HG03457 (cell line): ENCODE measurements around the gene APOA5.

Experiments used
- ATAC-seq: cut with Tn5 transposase; IDR thresholded peaks from one replicate; pipeline ENCODE4 v1.9.1; 2021; ENCODE audit warnings: moderate number of reproducible peaks; ENCODE audit not compliant: unreplicated experiment

The APOA5 gene

DNA sequence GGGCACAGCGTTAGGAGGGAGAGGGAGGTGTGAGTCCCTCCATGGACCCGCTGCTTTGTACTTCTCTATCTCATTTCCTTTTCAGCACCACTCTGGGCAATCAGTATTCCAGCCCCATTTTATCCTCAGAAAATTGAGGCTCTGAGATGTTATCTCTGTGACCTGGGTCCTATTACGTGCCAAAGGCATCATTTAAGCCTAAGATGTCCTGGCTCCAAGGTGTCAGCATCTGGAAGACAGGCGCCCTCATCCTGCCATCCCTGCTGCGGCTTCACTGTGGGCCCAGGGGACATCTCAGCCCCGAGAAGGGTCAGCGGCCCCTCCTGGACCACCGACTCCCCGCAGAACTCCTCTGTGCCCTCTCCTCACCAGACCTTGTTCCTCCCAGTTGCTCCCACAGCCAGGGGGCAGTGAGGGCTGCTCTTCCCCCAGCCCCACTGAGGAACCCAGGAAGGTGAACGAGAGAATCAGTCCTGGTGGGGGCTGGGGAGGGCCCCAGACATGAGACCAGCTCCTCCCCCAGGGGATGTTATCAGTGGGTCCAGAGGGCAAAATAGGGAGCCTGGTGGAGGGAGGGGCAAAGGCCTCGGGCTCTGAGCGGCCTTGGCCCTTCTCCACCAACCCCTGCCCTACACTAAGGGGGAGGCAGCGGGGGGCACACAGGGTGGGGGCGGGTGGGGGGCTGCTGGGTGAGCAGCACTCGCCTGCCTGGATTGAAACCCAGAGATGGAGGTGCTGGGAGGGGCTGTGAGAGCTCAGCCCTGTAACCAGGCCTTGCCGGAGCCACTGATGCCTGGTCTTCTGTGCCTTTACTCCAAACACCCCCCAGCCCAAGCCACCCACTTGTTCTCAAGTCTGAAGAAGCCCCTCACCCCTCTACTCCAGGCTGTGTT, 37.2 kb upstream of the APOA5 start:
- no peak for ATAC-seq

DNA sequence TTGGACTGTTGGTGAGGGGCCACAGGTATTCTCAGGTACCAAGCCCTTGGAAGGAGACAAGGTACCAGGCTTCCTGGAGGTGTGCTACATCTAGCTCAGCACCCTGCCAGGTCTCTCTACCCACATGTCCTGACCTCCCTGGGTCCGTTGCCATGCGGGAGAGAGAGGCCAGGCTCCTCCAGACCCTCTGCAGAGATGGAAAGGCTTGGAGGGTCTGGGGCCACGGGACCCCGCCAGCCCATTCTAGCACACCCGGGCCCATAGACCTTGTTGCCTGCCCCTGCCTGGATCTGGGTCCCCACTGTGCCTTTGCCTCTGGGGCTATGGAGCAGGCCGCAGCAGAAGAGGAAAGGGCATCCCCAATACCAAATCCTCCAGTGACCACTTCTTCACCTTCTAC, 35.8 kb upstream of the APOA5 start:
- no peak for ATAC-seq

DNA sequence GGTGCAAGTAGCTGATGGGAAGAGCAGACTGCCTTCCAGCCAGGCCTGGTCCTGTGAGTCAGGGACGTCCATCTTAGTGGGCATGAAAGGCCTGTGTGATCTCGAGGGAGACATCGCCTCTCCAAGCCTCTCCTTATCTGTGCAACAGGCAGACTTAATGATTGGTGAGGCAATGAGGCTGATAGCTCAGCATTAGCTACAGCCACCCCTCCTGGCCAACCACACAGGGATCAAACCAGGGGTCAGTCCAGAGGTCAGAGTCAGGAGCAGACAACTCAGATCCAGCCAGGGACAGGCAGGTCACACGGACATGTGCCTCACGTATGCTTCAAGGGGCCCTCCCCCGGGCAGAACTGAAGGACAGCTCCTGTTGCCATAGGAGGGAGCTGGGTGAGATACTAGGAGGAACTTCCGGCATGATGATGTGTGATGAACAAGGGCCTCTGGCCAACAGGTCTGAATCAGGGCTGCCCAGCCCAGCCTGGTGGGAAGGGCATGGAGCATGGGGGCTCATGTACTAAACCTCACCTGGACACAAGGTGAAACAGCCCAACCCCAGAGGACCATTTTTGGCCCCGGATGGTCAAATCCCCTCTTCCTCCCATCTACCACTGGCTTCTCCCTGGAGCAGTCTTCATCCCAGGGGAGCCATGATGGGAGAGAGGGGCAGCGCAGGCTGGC, 35.2 kb upstream of the APOA5 start:
- no peak for ATAC-seq

DNA sequence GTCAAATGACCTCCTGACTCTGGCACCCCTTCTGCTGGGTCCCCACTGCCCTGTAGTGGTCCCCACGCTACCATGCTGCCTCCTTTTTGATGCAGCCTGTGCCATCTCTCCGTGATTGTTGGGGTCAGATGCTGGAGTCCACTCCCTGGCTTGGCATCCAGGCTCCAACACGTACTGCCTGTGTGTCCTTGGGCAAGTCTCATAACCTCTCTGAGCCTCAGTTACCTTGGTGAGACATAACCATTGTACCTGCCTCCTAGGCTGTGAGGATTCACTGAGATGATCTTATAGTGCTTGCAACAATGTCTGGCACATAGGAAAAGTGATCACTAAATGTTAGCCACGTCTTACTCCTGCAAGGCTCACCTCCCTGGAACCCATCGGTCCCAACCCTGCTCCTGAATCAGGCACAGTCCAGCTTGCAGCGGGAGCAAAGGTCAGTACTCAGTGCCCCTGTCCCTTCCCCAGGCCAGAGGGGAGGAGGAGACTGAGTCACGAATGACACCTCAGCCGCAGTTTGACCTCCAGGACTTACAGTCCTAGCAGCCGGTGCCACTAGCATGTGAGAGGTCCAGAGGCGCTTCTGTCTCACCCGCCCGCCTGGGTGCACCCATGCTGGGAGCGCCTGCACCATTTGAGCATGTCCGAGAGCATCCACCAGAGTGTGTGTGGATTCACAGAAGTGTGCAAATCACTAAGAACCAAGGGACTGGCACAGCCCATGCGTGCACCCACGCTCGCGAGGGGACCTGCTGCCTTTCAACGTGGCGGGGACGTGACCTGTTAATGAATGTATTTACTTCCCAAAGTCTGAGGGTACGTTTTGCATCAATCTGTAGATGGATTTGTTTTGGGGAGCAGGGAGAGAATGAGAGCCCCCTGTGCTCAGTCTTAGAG, 34.4 kb upstream of the APOA5 start:
- ATAC-seq, result no peak

DNA sequence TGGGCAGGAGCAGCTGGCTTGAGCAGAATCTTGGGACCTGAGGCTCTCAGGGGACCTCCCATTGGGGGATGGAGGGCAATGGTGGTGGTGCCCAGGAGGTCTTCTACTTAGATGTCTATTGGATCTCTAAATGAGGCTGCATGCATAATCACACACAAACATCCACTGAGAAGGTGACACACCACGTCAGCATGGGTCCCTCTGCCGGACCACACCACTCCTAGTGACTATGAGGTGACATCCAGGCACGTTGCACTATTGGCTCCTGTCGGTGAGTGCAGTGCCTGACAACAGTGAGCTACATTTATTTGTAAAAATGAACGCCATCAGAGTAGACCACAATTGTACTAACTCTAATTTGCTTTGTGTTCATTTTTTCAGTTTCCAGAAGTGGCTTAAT, 33.8 kb upstream of the APOA5 start:
- ATAC-seq, result no peak

DNA sequence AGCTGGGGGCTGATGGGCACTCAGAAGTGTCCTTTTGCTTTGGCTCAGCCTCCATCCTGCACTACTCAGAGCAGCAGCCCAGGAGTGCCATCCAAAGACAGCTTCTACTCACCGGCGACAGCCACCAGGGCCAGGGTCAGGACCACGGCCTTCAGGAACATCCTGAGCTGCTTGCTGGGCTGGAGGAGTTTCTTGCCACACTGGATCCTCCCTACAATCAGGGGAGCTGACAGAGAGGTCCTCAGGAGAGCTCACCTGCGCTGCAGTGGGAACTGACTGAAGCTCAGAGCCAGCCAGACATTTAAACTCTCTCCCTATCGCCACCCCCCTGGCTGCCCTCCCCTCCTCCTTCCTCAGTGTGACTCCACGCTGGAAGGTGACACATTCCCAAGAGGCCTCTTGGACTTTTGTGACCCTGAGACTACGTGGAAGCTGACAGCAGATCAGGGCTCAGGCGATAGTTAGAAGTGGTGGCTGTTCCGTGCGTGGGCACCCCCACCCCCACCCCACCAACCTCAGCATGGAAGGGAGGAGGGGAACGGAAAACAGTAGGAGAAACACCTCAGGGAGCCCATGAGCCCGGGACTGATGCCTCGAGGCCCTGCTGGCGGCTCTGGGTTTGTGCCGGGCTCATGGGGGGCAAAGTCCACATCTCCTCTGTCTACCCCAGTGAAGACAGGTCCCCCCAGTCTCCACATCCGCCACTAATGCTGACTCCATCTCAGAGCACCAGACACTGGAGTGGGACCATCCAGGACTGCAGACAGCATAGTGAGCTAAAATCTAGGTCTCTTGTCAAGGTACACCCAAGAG, 31.6 kb upstream of the APOA5 start, which contains the start of gene APOA4:
APOA4 (minus strand) TSS at position 274 of the 813 bp plus-strand sequence; CDS start at position 161, 113 bp downstream.
- no peak for ATAC-seq

DNA sequence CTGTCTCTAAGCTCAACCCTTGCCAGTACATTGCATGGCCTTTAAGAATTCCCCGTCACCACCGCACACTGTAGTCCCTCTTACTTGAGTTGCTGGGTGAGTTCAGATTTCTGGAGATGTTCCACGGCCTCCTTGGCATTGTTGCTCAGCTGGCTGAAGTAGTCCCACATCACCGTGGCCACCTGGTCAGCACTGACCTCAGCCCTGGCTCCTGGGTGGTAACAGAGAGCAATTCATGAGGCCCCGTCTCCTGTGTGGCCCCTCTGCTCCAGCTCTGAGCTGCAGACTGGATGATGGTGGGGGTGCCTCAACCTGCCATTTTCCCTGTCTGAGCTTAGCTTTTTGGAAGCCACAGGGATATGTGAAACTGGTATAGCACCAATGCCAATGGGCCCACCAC, 30.9 kb upstream of the APOA5 start:
- no peak for ATAC-seq

DNA sequence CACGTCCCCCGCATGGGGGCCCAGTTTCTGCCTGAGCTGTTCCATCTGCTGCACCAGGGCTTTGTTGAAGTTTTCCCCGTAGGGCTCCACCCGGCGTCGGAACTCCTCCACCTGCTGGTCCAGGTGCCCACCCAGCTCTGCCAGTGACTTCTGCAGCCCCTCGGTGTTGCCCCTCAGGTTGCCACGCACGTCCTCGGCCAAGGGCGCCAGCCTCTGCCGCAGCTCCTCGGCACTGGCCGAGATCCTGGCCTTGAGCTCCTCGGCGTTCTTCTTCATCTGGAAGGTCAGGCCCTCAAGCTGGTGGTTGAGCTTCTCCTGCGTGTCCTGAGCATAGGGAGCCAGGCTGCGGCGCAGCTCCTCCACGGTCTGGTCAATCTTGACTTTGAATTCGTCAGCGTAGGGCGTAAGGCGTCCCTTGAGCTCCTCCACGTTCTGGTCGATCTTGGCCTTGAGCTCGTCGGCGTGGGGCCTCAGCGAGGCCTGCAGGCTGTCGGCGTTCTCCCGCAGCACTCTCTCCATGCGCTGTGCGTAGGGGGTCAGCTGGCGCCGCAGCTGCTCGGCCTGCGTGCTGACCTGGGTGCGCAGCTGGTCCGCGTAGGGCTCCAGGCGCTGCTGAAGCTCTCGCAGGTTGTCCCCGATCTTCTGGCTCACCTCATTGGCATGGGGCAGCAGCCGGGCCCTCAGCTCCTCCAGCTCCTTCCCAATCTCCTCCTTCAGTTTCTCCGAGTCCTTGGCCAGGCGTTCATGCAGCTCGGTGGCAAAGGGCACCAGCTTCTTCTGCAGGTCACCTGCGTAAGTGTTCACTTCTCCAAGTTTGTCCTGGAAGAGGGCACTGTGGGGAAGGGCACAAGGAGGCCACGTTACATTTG, 29.6 kb upstream of the APOA5 start:
- ATAC-seq, result no peak

DNA sequence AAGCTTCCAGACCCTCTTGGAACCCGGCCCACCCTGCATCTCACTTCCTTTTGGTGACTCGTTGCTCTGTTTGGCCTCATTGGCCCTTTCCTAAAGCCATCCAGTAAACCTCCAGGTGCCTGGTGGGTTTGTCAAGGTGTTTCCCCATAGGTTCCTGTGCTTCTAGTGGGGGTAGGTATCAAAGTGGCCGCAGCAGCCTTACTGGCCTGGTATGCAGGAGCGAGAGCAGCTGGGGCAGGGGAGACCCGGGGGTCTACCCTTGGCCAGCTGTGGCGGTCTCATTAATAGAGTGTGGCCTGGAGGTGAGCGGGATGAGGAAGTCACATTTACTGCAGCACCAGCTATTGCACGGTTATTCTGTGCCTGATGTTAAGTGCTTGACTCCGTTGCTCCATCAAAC, 27.4 kb upstream of the APOA5 start:
- ATAC-seq, result no peak

DNA sequence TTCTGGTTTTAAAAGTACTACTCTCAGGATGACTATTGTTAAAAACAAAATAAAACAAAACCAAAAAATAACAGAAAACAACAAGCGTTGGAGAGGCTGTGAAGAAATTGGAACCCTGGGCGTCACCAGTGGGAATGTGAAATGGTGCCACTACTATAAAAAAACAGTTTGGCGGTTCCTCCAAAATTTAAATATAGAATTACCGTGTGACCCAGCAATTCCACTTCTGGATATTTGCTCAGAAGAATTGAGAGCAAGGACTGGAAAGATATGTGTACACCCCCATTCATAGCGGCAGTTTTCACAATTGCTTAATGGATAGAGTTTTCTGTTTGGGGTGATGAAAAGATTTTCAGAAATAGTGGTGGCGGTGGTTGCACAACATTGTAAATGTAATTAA, 22.8 kb upstream of the APOA5 start:
- no peak for ATAC-seq

DNA sequence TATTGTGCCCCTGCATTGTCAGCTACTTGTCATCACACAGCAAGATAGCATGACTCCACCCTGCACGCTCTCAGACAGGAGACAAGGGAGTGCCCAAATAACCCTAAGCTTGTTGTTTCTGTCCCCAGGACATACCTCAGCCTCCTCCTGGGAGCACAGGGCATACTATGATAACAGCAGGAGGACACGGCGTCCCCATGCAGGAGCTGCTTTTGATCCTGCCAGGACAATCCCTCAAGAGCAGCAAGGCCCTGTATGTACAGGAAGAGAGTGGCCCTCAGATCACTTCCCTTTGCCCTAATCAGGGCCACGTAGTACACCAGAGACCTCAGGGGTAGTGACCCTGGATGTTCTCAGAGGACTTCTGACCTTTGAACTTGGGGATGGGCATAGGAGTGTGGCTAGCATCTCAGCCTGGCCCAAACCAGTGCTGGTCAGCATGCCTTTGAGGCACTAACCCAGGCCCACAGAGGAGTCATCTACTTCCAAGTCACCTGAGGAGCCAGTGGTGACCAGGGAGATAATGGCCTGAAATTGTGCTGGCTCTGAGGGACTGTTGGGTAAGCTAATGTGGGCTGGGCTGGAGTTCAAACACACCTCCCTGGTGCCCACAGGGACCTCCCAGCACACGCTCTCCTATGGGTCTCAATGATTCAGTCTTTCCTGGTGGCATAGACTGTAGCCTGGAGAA, 22.2 kb upstream of the APOA5 start:
- no peak for ATAC-seq

DNA sequence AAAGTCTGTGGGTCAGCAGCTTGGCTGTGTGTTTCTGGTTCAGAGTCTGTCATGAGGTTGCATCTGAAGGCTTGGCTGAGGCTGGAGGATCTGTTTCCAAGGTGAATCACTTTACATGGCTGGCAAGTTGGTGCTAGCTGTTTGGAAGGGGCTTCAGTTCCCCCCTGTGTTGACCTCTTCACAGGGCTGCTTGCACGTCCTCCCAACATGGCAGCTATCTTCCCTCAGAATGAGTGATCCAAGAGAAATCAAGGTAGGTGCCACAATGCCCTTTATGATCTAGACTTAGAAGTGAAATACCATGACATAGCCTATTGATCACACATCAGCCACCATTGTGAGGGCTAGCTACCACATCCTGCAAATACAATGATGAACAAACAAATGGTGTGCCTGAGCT, 21.5 kb upstream of the APOA5 start:
- ATAC-seq, result no peak

DNA sequence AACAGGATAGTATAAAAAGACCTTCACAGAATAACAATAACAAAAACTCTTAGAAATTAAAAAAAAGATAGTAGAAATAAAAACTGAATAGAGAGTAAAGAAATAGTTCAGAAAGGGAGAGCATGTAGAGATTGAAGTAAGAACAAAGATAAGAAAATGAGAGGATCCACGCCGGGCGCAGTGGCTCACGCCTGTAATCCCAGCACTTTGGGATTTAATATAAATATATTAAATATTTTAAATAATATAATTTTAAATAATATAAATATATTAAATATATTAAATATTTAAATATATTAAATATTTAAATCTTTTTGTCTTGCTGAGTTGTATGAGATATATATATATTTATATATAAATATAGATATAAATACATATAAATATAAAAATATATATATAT, 20.4 kb upstream of the APOA5 start:
- no peak for ATAC-seq

DNA sequence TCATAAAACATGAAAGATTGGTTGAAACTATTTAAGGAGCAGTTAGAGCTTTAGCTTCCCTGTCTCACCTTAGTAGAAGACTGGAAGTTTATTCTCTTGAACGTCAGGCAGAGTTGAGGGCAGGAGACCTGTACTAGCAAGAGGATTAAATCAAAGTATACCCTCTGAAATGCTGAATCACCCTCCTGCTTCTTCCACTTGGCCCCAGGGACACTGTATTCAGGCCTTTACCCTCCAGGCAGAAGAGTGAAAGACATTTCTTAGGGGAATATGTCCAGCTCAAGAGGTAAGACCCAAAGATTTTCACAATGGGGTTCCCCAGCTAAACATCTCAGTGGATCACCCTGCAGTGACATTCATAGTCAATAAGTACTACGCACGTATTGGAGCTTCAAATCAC, 19.5 kb upstream of the APOA5 start:
- no peak for ATAC-seq

DNA sequence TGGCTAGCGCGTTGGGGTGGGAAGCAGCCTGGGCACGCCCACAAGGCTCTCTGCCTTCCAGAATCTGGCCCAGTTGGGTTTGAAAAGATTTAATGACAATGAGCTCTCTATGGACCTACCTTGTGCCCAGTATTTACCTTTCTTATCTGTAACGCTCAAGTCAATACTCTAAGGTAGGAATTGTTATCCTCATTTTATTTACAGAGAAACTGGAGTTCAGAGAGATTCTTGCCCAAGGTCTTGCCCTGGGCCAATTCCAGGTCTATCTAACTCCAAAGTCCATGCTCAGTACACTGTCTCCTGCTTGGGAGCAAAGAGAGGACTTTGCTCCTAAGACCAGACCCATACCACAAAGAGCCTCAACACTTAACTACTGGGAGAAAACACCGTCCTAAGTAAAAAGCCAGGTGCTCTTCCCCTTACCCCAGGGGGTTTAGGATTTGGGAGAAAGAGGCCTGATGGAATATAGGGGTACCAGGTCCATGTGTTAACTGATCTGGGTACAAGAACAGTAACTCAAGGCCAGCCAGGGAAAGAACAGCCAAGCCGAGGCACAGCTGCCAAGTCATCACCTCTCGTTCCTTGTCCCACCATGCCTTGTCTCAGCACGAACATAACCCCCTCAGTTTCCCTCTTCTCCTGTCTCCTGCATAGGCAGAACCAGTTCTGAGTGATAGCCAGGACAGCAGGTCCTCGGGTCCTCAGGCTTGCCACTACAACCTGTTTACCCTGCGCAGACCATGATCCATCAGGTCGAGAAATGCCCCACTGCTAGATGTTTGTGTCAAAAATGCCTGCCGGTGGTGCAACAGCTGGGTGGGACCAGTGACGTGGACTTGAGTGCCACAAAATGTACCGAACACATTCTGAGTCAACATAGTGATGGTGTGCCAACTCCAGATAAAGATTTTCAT, 16.8 kb upstream of the APOA5 start:
- no peak for ATAC-seq

DNA sequence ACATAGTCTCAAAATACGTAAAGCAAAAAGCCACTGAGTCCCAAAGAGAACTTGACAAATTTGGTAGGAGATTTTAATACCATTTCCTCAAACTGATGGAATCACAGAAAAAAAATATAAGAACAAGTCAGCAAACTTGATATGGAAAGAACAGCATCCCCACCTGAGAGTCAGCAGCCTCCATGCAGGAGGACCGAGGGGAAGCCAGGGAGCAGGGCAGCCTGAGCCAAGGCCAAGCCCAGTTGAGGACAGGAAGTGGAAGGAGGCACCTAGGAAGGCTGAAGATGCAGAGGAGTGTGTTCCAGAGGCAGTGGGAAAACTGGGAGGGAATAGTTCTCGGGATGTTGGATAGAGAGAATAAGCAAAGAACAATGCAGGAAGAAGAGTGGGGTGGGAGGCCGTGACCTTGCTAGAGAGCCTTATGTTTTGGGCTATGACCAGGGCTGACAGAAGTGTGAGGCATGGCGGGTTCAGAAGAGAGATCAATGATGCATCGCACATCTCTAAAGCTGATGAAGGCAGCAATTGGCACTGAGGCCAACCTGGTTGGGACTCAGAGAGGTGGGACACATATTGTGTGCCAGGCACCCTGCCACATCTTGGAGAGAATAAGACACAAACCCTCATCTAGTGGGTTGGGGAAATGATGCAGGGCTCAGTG, 16.1 kb upstream of the APOA5 start:
- ATAC-seq, result no peak

DNA sequence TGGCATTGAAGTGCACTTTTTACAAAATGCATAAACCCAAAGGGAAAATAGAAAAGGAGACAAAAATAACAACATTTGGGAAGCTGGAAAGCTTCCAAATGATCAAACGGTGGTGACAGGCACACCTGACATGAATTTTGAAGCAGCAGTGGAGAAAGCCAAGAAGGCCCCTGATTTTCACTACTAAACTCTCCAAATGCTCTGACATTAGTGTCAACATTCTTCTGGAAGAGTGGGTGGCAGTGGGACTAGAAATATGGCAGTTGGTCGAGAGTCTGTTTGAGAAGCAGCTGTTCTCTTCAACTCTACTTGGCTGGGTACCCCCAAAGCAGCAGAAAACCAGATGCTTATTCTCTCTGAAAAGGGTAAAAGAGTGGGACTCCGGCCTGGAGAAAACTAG, 12.3 kb upstream of the APOA5 start:
- ATAC-seq, result no peak
